H9 (cell line): ENCODE measurements around the gene CALR. TPM values are rescaled to one million over a fixed set of nuclear protein-coding genes. Genes with fewer than 3 reads are reported as not detected.

Experiments used
- DNase-seq: peaks from one replicate; pipeline ENCODE4 v3.0.0-alpha.2; 2017
- H2AFZ ChIP-seq: one replicate; pipeline ENCODE4 v1.6.1; 2013; ENCODE audit warnings: mild to moderate bottlenecking, low read length, control low read depth, moderate library complexity
- H2AK5ac ChIP-seq: 2 replicates; pipeline ENCODE4 v1.6.1; 2013; ENCODE audit warnings: low read length, control low read depth, mixed read lengths; ENCODE audit not compliant: insufficient read length
- H2BK120ac ChIP-seq: one replicate; pipeline ENCODE4 v1.6.1; 2013; ENCODE audit warnings: low read depth, mild to moderate bottlenecking, low read length, control low read depth, inconsistent platforms; ENCODE audit not compliant: poor library complexity, severe bottlenecking
- H2BK12ac ChIP-seq: 2 replicates; pipeline ENCODE4 v1.6.1; 2013; ENCODE audit warnings: low read length, control low read depth, mixed read lengths, low read depth; ENCODE audit not compliant: insufficient read length
- H2BK15ac ChIP-seq: 2 replicates; pipeline ENCODE4 v1.6.1; 2013; ENCODE audit warnings: low read depth, low read length, control low read depth
- H2BK20ac ChIP-seq: one replicate; pipeline ENCODE4 v1.6.1; 2013; ENCODE audit warnings: low read depth, mild to moderate bottlenecking, low read length, control low read depth, inconsistent platforms; ENCODE audit not compliant: poor library complexity, severe bottlenecking
- H2BK5ac ChIP-seq: 2 replicates; pipeline ENCODE4 v1.6.1; 2013; ENCODE audit warnings: low read length, control low read depth, mixed read lengths; ENCODE audit not compliant: insufficient read length
- H3K14ac ChIP-seq: 2 replicates; pipeline ENCODE4 v1.6.1; 2013; ENCODE audit warnings: low read length, control low read depth; ENCODE audit not compliant: insufficient read depth
- H3K18ac ChIP-seq: 2 replicates; pipeline ENCODE4 v1.6.1; 2013; ENCODE audit warnings: low read depth, mild to moderate bottlenecking, mixed read lengths, low read length, control low read depth; ENCODE audit not compliant: insufficient read length
- H3K23ac ChIP-seq: 2 replicates; pipeline ENCODE4 v1.6.1; 2013; ENCODE audit warnings: low read length, control low read depth, mixed read lengths, low read depth; ENCODE audit not compliant: insufficient read length
- H3K23me2 ChIP-seq: 2 replicates; pipeline ENCODE4 v1.6.1; 2013; ENCODE audit warnings: low read depth, mild to moderate bottlenecking, mixed read lengths, low read length, control low read depth; ENCODE audit not compliant: insufficient read length, poor library complexity, severe bottlenecking
- H3K27ac ChIP-seq: 2 replicates; pipeline ENCODE4 v1.5.1; 2013; ENCODE audit warnings: low read length, control low read depth, mixed read lengths, low read depth; ENCODE audit not compliant: insufficient read length
- H3K27me3 ChIP-seq: 2 replicates; pipeline ENCODE4 v1.6.1; 2013; ENCODE audit warnings: low read length, control low read depth, inconsistent platforms; ENCODE audit not compliant: insufficient read depth
- H3K4ac ChIP-seq: 2 replicates; pipeline ENCODE4 v1.6.1; 2013; ENCODE audit warnings: low read depth, mild to moderate bottlenecking, control low read depth, inconsistent platforms, low read length, moderate library complexity
- H3K4me1 ChIP-seq: 2 replicates; pipeline ENCODE4 v1.6.1; 2013; ENCODE audit warnings: low read length, control low read depth, inconsistent platforms; ENCODE audit not compliant: insufficient read depth
- H3K4me2 ChIP-seq: 2 replicates; pipeline ENCODE4 v1.6.1; 2013; ENCODE audit warnings: low read length, control low read depth, mixed read lengths; ENCODE audit not compliant: insufficient read length, insufficient read depth
- H3K56ac ChIP-seq: 2 replicates; pipeline ENCODE4 v1.6.1; 2013; ENCODE audit warnings: low read depth, mild to moderate bottlenecking, mixed read lengths, low read length, control low read depth; ENCODE audit not compliant: insufficient read length
- H3K79me1 ChIP-seq: 2 replicates; pipeline ENCODE4 v1.6.1; 2013; ENCODE audit warnings: low read depth, mild to moderate bottlenecking, moderate library complexity, low read length, control low read depth, inconsistent platforms; ENCODE audit not compliant: insufficient read depth, poor library complexity, severe bottlenecking
- H3K79me2 ChIP-seq: 2 replicates; pipeline ENCODE4 v1.6.1; 2013; ENCODE audit warnings: low read length, control low read depth, inconsistent platforms; ENCODE audit not compliant: insufficient read depth
- H3K9ac ChIP-seq: 2 replicates; pipeline ENCODE4 v1.6.1; 2013; ENCODE audit warnings: low read length, control low read depth, mixed read lengths; ENCODE audit not compliant: insufficient read length; ENCODE audit errors: extremely low read depth
- H3K9me3 ChIP-seq: one replicate; pipeline ENCODE4 v1.6.1; 2013; ENCODE audit warnings: low read depth, low read length, inconsistent platforms; ENCODE audit not compliant: control insufficient read depth
- H3T11ph ChIP-seq: one replicate; pipeline ENCODE4 v1.6.1; 2013; ENCODE audit warnings: mild to moderate bottlenecking, low read length, control low read depth, inconsistent platforms
- H4K20me1 ChIP-seq: one replicate; pipeline ENCODE4 v1.6.1; 2013; ENCODE audit not compliant: control insufficient read depth, insufficient read length, insufficient read depth
- H4K5ac ChIP-seq: 2 replicates; pipeline ENCODE4 v1.6.1; 2013; ENCODE audit warnings: low read depth, mild to moderate bottlenecking, mixed read lengths, low read length, control low read depth; ENCODE audit not compliant: insufficient read length
- H4K8ac ChIP-seq: replicated peaks from 2 replicates; pipeline ENCODE4 v1.6.1; 2013; ENCODE audit warnings: low read length, control low read depth, mixed read lengths, low read depth; ENCODE audit not compliant: insufficient read length
- H4K91ac ChIP-seq: 2 replicates; pipeline ENCODE4 v1.6.1; 2013; ENCODE audit warnings: low read depth, mild to moderate bottlenecking, moderate library complexity, mixed read lengths, low read length, control low read depth; ENCODE audit not compliant: insufficient read length
- H3K27ac Mint-ChIP-seq, 3 experiments: 2 replicates in 2 of 3; 3 replicates in 1 of 3; pipeline ENCODE4 v1.8.0; 2020 to 2021; ENCODE audit warnings: mixed read lengths in 3 of 3, mild to moderate bottlenecking in 1 of 3, moderate library complexity in 1 of 3
- H3K27me3 Mint-ChIP-seq: 2 replicates; pipeline ENCODE4 v1.8.0; 2021; ENCODE audit warnings: low read depth, mild to moderate bottlenecking, moderate library complexity, mixed read lengths
- H3K36me3 Mint-ChIP-seq, 3 experiments: 2 replicates in 2 of 3; 3 replicates in 1 of 3; pipeline ENCODE4 v1.8.0; 2020 to 2021; ENCODE audit warnings: low read depth in 3 of 3, mixed read lengths in 3 of 3; ENCODE audit not compliant: insufficient read depth in 1 of 3
- H3K4me1 Mint-ChIP-seq, 2 experiments: 2 replicates each; pipeline ENCODE4 v1.8.0; 2020; ENCODE audit warnings: mixed read lengths in 2 of 2
- H3K4me3 Mint-ChIP-seq, 2 experiments: 2 replicates in 1 of 2; 3 replicates in 1 of 2; pipeline ENCODE4 v1.8.0; 2020 to 2021; ENCODE audit warnings: mild to moderate bottlenecking in 2 of 2, mixed read lengths in 2 of 2, moderate library complexity in 1 of 2
- H3K9me3 Mint-ChIP-seq, 2 experiments: 2 replicates in 1 of 2; 3 replicates in 1 of 2; pipeline ENCODE4 v1.8.0; 2020; ENCODE audit warnings: mild to moderate bottlenecking in 2 of 2, mixed read lengths in 2 of 2, moderate library complexity in 1 of 2
- WGBS: extraction: QIAGEN DNeasy Blood & Tissue Kit; methylation state at CpG from one replicate; pipeline ENCODE4 v1.1.7; 2013; ENCODE audit warnings: missing lambda C conversion rate, low lambda C conversion rate, mixed read lengths; ENCODE audit not compliant: insufficient read length; ENCODE audit errors: extremely low coverage; 5-methylcytosine and 5-hydroxymethylcytosine counted together
- total RNA-seq: library from RNA; stranded (reverse); gene quantifications from 2 replicates; pipeline ENCODE4 v1.2.1, GENCODE V29; 2021
- TF ChIP-seq, protein P1 (sequence below): fragments of 200-600 bp; sonication (generic); conservative IDR thresholded peaks from 3 replicates; pipeline ENCODE4 v1.8.0; 2021; ENCODE audit warnings: antibody characterized with exemption, mild to moderate bottlenecking

Gene CALR
- total RNA-seq, 1 experiment from 2014 or later: 887 TPM

DNA sequence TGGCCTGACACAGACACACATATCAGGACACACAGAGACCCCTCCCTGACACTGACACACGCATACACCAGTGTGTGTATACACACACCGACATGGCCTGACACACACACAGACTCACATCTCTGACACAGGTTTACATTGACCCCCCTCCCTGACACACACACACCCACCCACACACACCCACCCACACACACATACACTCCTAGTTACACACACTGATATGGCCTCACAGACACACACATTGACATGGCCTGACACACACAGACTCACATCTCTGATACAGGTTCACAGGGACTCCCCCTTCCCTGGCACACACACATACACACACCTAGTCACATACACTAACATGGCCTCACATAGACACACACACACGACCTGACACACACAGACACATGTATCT is 52.4 kb downstream of the CALR start:
- DNase-seq: no peak

More for the DNA sequence above, 52.4 kb downstream of the CALR start:
- H3K27ac Mint-ChIP-seq: no peak overlapping the region
- H3K79me2 ChIP-seq: no peaks in the 10 kb centered on the region
- peaks cover 29% of the 10 kb centered on the region for H3K27me3 ChIP-seq
- H3K4ac ChIP-seq: no peak overlapping the region
- H3K23me2 ChIP-seq: peaks cover under 1% of the 10 kb centered on the region
- H2BK15ac ChIP-seq: no peak overlapping the region
- H3K79me1 ChIP-seq: no peaks in the 10 kb centered on the region
- TF ChIP-seq, protein P1, sequence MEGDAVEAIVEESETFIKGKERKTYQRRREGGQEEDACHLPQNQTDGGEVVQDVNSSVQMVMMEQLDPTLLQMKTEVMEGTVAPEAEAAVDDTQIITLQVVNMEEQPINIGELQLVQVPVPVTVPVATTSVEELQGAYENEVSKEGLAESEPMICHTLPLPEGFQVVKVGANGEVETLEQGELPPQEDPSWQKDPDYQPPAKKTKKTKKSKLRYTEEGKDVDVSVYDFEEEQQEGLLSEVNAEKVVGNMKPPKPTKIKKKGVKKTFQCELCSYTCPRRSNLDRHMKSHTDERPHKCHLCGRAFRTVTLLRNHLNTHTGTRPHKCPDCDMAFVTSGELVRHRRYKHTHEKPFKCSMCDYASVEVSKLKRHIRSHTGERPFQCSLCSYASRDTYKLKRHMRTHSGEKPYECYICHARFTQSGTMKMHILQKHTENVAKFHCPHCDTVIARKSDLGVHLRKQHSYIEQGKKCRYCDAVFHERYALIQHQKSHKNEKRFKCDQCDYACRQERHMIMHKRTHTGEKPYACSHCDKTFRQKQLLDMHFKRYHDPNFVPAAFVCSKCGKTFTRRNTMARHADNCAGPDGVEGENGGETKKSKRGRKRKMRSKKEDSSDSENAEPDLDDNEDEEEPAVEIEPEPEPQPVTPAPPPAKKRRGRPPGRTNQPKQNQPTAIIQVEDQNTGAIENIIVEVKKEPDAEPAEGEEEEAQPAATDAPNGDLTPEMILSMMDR: no peak
- peaks cover 5% of the 10 kb centered on the region for H4K20me1 ChIP-seq
- H3K36me3 Mint-ChIP-seq: peaks cover 0 to 2% (median 0%) of the 10 kb centered on the region in 3 experiments; a peak in 1 of 7 replicates
- no peak overlapping the region for H3K56ac ChIP-seq
- H2BK120ac ChIP-seq: no peak overlapping the region
- no peak overlapping the region for H4K8ac ChIP-seq
- H4K5ac ChIP-seq: no peak overlapping the region
- no peak overlapping the region for H2AK5ac ChIP-seq
- no peak overlapping the region for H3K18ac ChIP-seq
- no peaks in the 10 kb centered on the region for H3K4me1 ChIP-seq
- WGBS: no CpG with 5 or more reads among the region's 3 CpGs
- H3K9me3 Mint-ChIP-seq: peaks cover 2 to 9% of the 10 kb centered on the region in 2 experiments; a peak in 3 of 5 replicates
- no peak overlapping the region for H2BK5ac ChIP-seq
- H3K27me3 Mint-ChIP-seq: peaks cover 53% of the 10 kb centered on the region
- no peak overlapping the region for H3K27ac ChIP-seq
- H3K4me3 Mint-ChIP-seq: peak overlapping the region in 1 of 2 experiments; percentile 21; a peak in 2 of 5 replicates
- H3K4me2 ChIP-seq: no peak overlapping the region
- no peak overlapping the region for H4K91ac ChIP-seq
- no peaks in the 10 kb centered on the region for H3K9me3 ChIP-seq
- H3K4me1 Mint-ChIP-seq: peaks cover 5 to 9% of the 10 kb centered on the region in 2 experiments
- no peak overlapping the region for H2BK20ac ChIP-seq
- H2BK12ac ChIP-seq: no peak overlapping the region
- no peak overlapping the region for H3K23ac ChIP-seq
- no peak overlapping the region for H3T11ph ChIP-seq
- no peak overlapping the region for H3K9ac ChIP-seq
- no peak overlapping the region for H3K14ac ChIP-seq
- no peak overlapping the region for H2AFZ ChIP-seq
